Nephron progenitor cell (in vitro differentiated cells): ENCODE results near the gene PCDHGA9.
"Not testable (repeated sequence)": the region's sequence is repeated elsewhere in the genome, so short reads cannot be mapped to it uniquely, and the experiment has no call there.

Experiments used
- DNase-seq: peaks from one replicate; pipeline ENCODE4 v3.0.0; 2021
- H3K27ac Mint-ChIP-seq: 2 replicates; pipeline ENCODE4 v1.8.0; 2021; ENCODE audit warnings: mild to moderate bottlenecking, moderate library complexity, mixed read lengths
- H3K27me3 Mint-ChIP-seq: 2 replicates; pipeline ENCODE4 v1.8.0; 2021; ENCODE audit warnings: mild to moderate bottlenecking, low read depth, mixed read lengths; ENCODE audit not compliant: poor library complexity
- H3K36me3 Mint-ChIP-seq: 2 replicates; pipeline ENCODE4 v1.8.0; 2021; ENCODE audit warnings: low read depth, mixed read lengths
- H3K4me1 Mint-ChIP-seq: 2 replicates; pipeline ENCODE4 v1.8.0; 2021; ENCODE audit warnings: mixed read lengths
- H3K4me3 Mint-ChIP-seq: 2 replicates; pipeline ENCODE4 v1.8.0; 2021; ENCODE audit warnings: mild to moderate bottlenecking, moderate library complexity, mixed read lengths
- H3K9me3 Mint-ChIP-seq: 2 replicates; pipeline ENCODE4 v1.8.0; 2021; ENCODE audit warnings: mild to moderate bottlenecking, moderate library complexity, mixed read lengths
- TF ChIP-seq, protein P1 (sequence below): fragments of 200-600 bp; sonication (generic); IDR thresholded peaks from 2 replicates; pipeline ENCODE4 v1.5.0; 2021; ENCODE audit warnings: antibody characterized with exemption

Gene PCDHGA9

DNA sequence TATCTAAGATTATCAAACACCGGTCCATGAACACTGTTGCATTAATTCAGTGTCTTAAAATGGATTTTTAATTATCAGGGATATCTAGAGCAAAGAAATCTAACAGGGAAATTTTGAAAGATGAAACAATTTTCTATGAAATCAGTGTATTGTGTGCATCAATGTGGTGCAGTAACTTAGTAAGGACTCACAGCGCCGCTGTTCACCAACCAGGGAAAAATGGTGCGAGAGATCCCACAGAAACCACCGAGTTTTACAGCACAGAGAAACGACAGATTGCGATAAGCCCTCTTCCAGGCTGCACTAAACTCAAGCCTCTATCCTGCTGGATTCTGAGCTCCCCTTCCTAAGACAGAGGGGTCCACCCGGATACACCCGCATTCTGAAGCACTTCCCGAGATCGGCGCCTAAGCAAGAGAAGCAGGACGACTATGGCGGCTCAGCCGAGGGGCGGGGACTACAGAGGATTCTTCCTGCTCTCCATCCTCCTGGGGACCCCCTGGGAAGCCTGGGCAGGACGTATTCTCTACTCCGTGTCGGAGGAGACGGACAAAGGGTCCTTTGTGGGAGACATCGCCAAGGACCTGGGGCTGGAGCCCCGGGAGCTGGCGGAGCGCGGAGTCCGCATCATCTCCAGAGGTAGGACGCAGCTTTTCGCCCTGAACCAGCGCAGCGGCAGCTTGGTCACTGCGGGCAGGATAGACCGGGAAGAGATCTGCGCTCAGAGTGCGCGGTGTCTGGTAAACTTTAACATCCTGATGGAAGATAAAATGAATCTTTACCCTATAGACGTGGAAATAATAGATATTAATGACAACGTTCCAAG, 19.9 kb upstream of the PCDHGA9 start, which contains the start of gene PCDHGA7:
Gene PCDHGA7 (plus strand): TSS at position 274 of the 826 bp plus-strand sequence. CDS start 158 bp downstream, at position 432.
- H3K27ac Mint-ChIP-seq, result no peak within 1 kb of the TSS
- peaks cover 85% of the 10 kb centered on the region for H3K9me3 Mint-ChIP-seq
- DNase-seq, result no peak
- no peak within 1 kb of the TSS for H3K4me3 Mint-ChIP-seq
- TF ChIP-seq, protein P1, sequence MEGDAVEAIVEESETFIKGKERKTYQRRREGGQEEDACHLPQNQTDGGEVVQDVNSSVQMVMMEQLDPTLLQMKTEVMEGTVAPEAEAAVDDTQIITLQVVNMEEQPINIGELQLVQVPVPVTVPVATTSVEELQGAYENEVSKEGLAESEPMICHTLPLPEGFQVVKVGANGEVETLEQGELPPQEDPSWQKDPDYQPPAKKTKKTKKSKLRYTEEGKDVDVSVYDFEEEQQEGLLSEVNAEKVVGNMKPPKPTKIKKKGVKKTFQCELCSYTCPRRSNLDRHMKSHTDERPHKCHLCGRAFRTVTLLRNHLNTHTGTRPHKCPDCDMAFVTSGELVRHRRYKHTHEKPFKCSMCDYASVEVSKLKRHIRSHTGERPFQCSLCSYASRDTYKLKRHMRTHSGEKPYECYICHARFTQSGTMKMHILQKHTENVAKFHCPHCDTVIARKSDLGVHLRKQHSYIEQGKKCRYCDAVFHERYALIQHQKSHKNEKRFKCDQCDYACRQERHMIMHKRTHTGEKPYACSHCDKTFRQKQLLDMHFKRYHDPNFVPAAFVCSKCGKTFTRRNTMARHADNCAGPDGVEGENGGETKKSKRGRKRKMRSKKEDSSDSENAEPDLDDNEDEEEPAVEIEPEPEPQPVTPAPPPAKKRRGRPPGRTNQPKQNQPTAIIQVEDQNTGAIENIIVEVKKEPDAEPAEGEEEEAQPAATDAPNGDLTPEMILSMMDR, result no peak
- no peaks in the 10 kb centered on the region for H3K27me3 Mint-ChIP-seq
- H3K36me3 Mint-ChIP-seq, result peaks cover 25% of the 10 kb centered on the region
- no peaks in the 10 kb centered on the region for H3K4me1 Mint-ChIP-seq

DNA sequence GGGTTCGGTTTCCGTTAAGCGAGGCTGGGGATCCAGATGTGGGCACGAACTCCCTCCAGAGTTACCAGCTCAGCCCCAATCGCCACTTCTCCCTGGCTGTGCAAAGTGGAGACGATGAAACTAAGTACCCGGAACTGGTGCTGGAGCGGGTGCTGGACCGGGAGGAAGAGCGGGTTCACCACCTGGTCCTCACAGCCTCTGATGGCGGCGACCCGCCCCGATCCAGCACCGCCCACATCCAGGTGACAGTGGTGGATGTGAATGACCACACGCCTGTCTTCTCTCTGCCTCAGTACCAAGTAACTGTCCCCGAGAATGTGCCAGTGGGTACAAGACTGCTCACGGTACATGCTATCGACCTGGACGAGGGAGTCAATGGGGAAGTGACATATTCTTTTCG, 19.2 kb upstream of the PCDHGA9 start:
- H3K27me3 Mint-ChIP-seq, result no peaks in the 10 kb centered on the region
- no peak overlapping the region for H3K27ac Mint-ChIP-seq
- peaks cover 27% of the 10 kb centered on the region for H3K36me3 Mint-ChIP-seq
- no peak overlapping the region for H3K4me3 Mint-ChIP-seq
- H3K4me1 Mint-ChIP-seq, result no peaks in the 10 kb centered on the region
- no peak for DNase-seq
- TF ChIP-seq, protein P1, result no peak
- peaks cover 84% of the 10 kb centered on the region for H3K9me3 Mint-ChIP-seq

DNA sequence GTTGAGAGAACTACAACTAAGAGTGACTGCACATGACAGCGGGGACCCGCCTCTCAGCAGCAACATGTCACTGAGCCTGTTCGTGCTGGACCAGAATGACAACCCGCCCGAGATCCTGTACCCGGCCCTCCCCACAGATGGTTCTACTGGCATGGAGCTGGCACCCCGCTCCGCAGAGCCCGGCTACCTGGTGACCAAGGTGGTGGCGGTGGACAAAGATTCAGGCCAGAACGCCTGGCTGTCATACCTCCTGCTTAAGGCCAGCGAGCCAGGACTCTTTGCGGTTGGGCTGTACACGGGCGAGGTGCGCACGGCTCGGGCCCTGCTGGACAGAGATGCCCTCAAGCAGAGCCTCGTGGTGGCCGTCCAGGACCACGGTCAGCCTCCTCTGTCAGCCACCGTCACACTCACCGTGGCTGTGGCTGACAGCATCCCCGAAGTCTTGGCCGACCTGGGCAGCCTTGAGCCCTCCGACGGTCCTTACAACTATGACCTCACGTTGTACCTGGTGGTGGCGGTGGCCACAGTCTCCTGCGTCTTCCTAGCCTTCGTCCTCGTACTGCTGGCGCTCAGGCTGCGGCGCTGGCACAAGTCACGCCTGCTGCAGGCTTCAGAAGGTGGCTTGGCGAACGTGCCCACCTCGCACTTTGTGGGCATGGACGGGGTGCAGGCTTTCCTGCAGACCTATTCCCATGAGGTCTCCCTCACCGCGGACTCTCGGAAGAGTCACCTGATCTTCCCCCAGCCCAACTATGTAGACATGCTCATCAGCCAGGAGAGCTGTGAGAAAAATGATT, 17.9 kb upstream of the PCDHGA9 start:
- Mint-ChIP-seq H3K27me3 (peaks cover under 1% of the 10 kb centered on the region), H3K4me3 (no peak overlapping the region), H3K9me3 (peaks cover 86% of the 10 kb centered on the region), H3K27ac (no peak overlapping the region), H3K4me1 (no peaks in the 10 kb centered on the region), H3K36me3 (peaks cover 38% of the 10 kb centered on the region)
- TF ChIP-seq, protein P1, result no peak
- no peak for DNase-seq

DNA sequence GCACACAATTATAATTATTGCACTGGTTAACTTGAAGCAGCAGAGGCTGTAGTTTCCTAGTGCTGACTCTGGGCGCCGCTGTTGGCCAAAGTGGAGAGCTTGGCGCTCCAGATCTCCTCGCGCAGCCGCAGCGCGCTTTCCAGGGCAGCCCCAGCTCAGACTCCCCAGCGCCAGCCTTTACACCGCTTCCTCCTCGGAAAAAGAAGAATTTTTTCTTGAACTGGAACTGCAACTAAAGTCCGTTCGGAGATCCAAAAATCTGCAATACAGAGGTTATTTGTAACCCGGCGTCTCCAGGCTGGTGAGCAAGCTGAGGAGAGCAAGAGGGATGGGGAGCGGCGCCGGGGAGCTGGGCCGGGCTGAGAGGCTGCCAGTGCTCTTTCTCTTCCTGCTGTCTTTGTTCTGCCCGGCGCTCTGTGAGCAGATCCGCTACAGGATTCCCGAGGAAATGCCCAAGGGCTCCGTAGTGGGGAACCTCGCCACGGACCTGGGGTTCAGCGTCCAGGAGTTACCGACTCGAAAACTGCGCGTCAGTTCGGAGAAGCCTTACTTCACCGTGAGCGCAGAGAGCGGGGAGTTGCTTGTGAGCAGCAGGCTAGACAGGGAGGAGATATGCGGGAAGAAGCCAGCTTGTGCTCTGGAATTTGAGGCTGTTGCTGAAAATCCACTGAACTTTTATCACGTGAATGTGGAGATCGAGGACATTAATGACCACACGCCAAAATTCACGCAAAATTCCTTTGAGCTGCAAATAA, 14.8 kb upstream of the PCDHGA9 start, which contains the start of gene PCDHGB4:
Gene PCDHGB4 (plus strand): TSS at position 142 of the 755 bp plus-strand sequence. CDS start 187 bp downstream, at position 329.
- peaks cover 60% of the 10 kb centered on the region for H3K36me3 Mint-ChIP-seq
- peaks cover 96% of the 10 kb centered on the region for H3K9me3 Mint-ChIP-seq
- H3K27ac Mint-ChIP-seq, H3K27me3 Mint-ChIP-seq, H3K4me1 Mint-ChIP-seq: not testable (repeated sequence)
- TF ChIP-seq, protein P1, result peak; percentile 50
- H3K4me3 Mint-ChIP-seq, result peak within 1 kb of the TSS; percentile 78
- DNase-seq, result peak; percentile 30

DNA sequence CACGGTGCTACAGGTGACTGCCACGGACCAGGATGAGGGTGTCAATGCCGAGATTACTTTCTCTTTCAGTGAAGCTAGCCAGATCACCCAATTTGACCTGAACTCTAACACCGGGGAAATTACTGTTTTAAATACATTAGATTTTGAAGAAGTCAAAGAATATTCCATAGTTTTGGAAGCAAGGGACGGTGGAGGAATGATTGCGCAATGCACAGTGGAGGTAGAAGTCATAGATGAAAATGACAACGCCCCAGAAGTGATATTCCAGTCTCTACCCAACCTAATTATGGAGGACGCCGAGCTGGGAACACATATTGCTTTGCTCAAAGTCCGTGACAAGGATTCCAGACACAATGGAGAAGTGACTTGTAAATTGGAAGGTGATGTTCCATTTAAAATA, 13.9 kb upstream of the PCDHGA9 start:
- Mint-ChIP-seq H3K27ac (no peak overlapping the region), H3K36me3 (peaks cover 64% of the 10 kb centered on the region), H3K27me3 (peaks cover 3% of the 10 kb centered on the region), H3K4me1 (no peaks in the 10 kb centered on the region), H3K9me3 (peaks cover 96% of the 10 kb centered on the region), H3K4me3 (no peak overlapping the region)
- DNase-seq, result no peak
- TF ChIP-seq, protein P1, result no peak
